Measurements from ENCODE around the gene HIC1. TPM values are rescaled to one million over a fixed set of nuclear protein-coding genes. Genes with fewer than 3 reads are reported as not detected.

Gene HIC1
- total RNA-seq, 2 experiments from 2014 or later, result 0.19 to 0.32 TPM

GRCh38 chr17:2075336-2076086, 20.6 kb downstream of the HIC1 start:
- intact Hi-C loops (cut with micrococcal nuclease; ENCODE audit: unreplicated experiment), result no loop called here
- Histone ChIP-seq H3K4me2 (ENCODE audit: low read length) (no peak overlapping the region), H3K4me1 (ENCODE audit: insufficient read depth, low read length, poor library complexity, severe bottlenecking) (no peaks in the 10 kb centered on the region), H2AFZ (ENCODE audit: low read length) (no peak overlapping the region), H3K9me3 (ENCODE audit: low read length) (no peaks in the 10 kb centered on the region), H4K20me1 (ENCODE audit: insufficient read depth, low read length) (no peaks in the 10 kb centered on the region), H3K4me3 (ENCODE audit: low read depth, low read length, poor library complexity, severe bottlenecking) (no peak overlapping the region), H3K27ac (ENCODE audit: low read depth, low read length, poor library complexity, severe bottlenecking) (no peak overlapping the region), H3K79me2 (ENCODE audit: insufficient read depth, low read depth, low read length) (no peaks in the 10 kb centered on the region), H3K36me3 (ENCODE audit: insufficient read depth, low read length) (no peaks in the 10 kb centered on the region; the same call in 1 of the 2 replicates), H3K9me2 (ENCODE audit: insufficient read depth, low read length) (no peaks in the 10 kb centered on the region)
- TF ChIP-seq, protein P1, sequence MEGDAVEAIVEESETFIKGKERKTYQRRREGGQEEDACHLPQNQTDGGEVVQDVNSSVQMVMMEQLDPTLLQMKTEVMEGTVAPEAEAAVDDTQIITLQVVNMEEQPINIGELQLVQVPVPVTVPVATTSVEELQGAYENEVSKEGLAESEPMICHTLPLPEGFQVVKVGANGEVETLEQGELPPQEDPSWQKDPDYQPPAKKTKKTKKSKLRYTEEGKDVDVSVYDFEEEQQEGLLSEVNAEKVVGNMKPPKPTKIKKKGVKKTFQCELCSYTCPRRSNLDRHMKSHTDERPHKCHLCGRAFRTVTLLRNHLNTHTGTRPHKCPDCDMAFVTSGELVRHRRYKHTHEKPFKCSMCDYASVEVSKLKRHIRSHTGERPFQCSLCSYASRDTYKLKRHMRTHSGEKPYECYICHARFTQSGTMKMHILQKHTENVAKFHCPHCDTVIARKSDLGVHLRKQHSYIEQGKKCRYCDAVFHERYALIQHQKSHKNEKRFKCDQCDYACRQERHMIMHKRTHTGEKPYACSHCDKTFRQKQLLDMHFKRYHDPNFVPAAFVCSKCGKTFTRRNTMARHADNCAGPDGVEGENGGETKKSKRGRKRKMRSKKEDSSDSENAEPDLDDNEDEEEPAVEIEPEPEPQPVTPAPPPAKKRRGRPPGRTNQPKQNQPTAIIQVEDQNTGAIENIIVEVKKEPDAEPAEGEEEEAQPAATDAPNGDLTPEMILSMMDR (conservative IDR thresholded peaks at IDR 0.05; ENCODE audit: low read length), result no peak
- TF ChIP-seq EZH2phosphoT487 (IDR thresholded peaks at IDR 0.05; ENCODE audit: borderline replicate concordance, low read depth, low read length), result no peak
- DNase-seq (ENCODE audit: low spot score), result no peak
- POLR2A ChIA-PET, result no interaction called here
- CTCF ChIA-PET (ENCODE audit: unreplicated experiment), result no interaction called here
- BruUV-seq (replicated peaks), result no TSS peak

GRCh38 chr17:2076087-2076984, 21.4 kb downstream of the HIC1 start:
- no peak overlapping the region for H3K4me2 ChIP-seq (ENCODE audit: low read length)
- H3K27ac ChIP-seq (ENCODE audit: low read depth, low read length, poor library complexity, severe bottlenecking), result no peak overlapping the region
- H3K4me3 ChIP-seq (ENCODE audit: low read depth, low read length, poor library complexity, severe bottlenecking), result no peak overlapping the region
- no peaks in the 10 kb centered on the region for H4K20me1 ChIP-seq (ENCODE audit: insufficient read depth, low read length)
- no peaks in the 10 kb centered on the region for H3K9me3 ChIP-seq (ENCODE audit: low read length)
- intact Hi-C loops (cut with micrococcal nuclease; ENCODE audit: unreplicated experiment), result no loop called here
- CTCF ChIA-PET (ENCODE audit: unreplicated experiment), result no interaction called here
- H3K9me2 ChIP-seq (ENCODE audit: insufficient read depth, low read length), result no peaks in the 10 kb centered on the region
- H3K79me2 ChIP-seq (ENCODE audit: insufficient read depth, low read depth, low read length), result no peaks in the 10 kb centered on the region
- H3K36me3 ChIP-seq (ENCODE audit: insufficient read depth, low read length), result peaks cover 6% of the 10 kb centered on the region; the same call in 1 of the 2 replicates
- H3K4me1 ChIP-seq (ENCODE audit: insufficient read depth, low read length, poor library complexity, severe bottlenecking), result no peaks in the 10 kb centered on the region
- H2AFZ ChIP-seq (ENCODE audit: low read length), result no peak overlapping the region
- POLR2A ChIA-PET, result interaction anchor here (0.9 kb wide), 1 partner anchor 12 kb away, joined by 3 read pairs; no protein-coding TSS in a partner anchor
- no TSS peak for BruUV-seq (replicated peaks)
- TF ChIP-seq, protein P1 (conservative IDR thresholded peaks at IDR 0.05; ENCODE audit: low read length), result no peak
- no peak for TF ChIP-seq EZH2phosphoT487 (IDR thresholded peaks at IDR 0.05; ENCODE audit: borderline replicate concordance, low read depth, low read length)
- no peak for DNase-seq (ENCODE audit: low spot score)

Measured in OCI-LY7 (cell line).